ENCODE data around the gene PTMS.

Gene PTMS

GRCh38 chr12:6773590-6774351 is 7.6 kb downstream of the PTMS start:
- peak; percentile 57 to 87 for DNase-seq (ENCODE audit: low spot score in 2 of 2)
- peaks cover 98% of the 10 kb centered on the region for H3K36me3 Mint-ChIP-seq
- H3K4me3 Mint-ChIP-seq: peak overlapping the region; percentile 88
- ATAC-seq: peak; percentile 41
- H3K4me1 Mint-ChIP-seq: peaks cover 84% of the 10 kb centered on the region
- peak overlapping the region; percentile 94 for H3K27ac Mint-ChIP-seq
- no peaks in the 10 kb centered on the region for H3K9me3 Mint-ChIP-seq

GRCh38 chr12:6774499-6775062 is 8.4 kb downstream of the PTMS start:
- Mint-ChIP-seq H3K4me1 (peaks cover 84% of the 10 kb centered on the region), H3K27ac (peak overlapping the region; percentile 94), H3K9me3 (no peaks in the 10 kb centered on the region), H3K36me3 (peaks cover 98% of the 10 kb centered on the region), H3K4me3 (peak overlapping the region; percentile 88)
- peak in 1 of 2 donors; percentile 89 for DNase-seq (ENCODE audit: low spot score in 2 of 2)
- ATAC-seq: peak; percentile 65

- Mint-ChIP-seq H3K4me1 (peaks cover 84% of the 10 kb centered on the region), H3K27ac (peak overlapping the region; percentile 94), H3K9me3 (no peaks in the 10 kb centered on the region), H3K4me3 (peak overlapping the region; percentile 88), H3K36me3 (peaks cover 93% of the 10 kb centered on the region)
- DNase-seq (ENCODE audit: low spot score in 2 of 2) (peak in 1 of 2 donors; percentile 72), ATAC-seq (no peak)
Measured at GRCh38 chr12:6775185-6776174, 9.3 kb downstream of the PTMS start.

- no peak for DNase-seq (ENCODE audit: low spot score in 2 of 2)
- H3K36me3 Mint-ChIP-seq: peaks cover 74% of the 10 kb centered on the region
- peak overlapping the region; percentile 88 for H3K4me3 Mint-ChIP-seq
- peaks cover 75% of the 10 kb centered on the region for H3K4me1 Mint-ChIP-seq
- ATAC-seq: no peak
- peak overlapping the region; percentile 94 for H3K27ac Mint-ChIP-seq
- no peaks in the 10 kb centered on the region for H3K9me3 Mint-ChIP-seq
Measured at GRCh38 chr12:6777386-6777785, 11.2 kb downstream of the PTMS start.

- peak overlapping the region; percentile 94 for H3K27ac Mint-ChIP-seq
- H3K4me3 Mint-ChIP-seq: peak overlapping the region; percentile 88
- peaks cover 78% of the 10 kb centered on the region for H3K4me1 Mint-ChIP-seq
- no peak for ATAC-seq
- no peak for DNase-seq (ENCODE audit: low spot score in 2 of 2)
- H3K36me3 Mint-ChIP-seq: peaks cover 66% of the 10 kb centered on the region
- no peaks in the 10 kb centered on the region for H3K9me3 Mint-ChIP-seq
Measured at GRCh38 chr12:6778217-6778573, 12.0 kb downstream of the PTMS start.

GRCh38 chr12:6778574-6779550 is 12.7 kb downstream of the PTMS start:
- DNase-seq (ENCODE audit: low spot score in 2 of 2) (peak; percentile 81 to 94), ATAC-seq (peak; percentile 76)
- Mint-ChIP-seq H3K4me1 (peaks cover 84% of the 10 kb centered on the region), H3K36me3 (peaks cover 61% of the 10 kb centered on the region), H3K27ac (peak overlapping the region; percentile 94), H3K4me3 (peak overlapping the region; percentile 88), H3K9me3 (no peaks in the 10 kb centered on the region)

GRCh38 chr12:6779708-6780432 is 13.7 kb downstream of the PTMS start:
- Mint-ChIP-seq H3K36me3 (peaks cover 51% of the 10 kb centered on the region), H3K27ac (peak overlapping the region; percentile 94), H3K9me3 (no peaks in the 10 kb centered on the region), H3K4me3 (peak overlapping the region; percentile 88), H3K4me1 (peaks cover 78% of the 10 kb centered on the region)
- ATAC-seq (peak; percentile 27), DNase-seq (ENCODE audit: low spot score in 2 of 2) (no peak)

- no peaks in the 10 kb centered on the region for H3K9me3 Mint-ChIP-seq
- peak; percentile 73 for ATAC-seq
Measured at GRCh38 chr12:6780573-6780972, 14.4 kb downstream of the PTMS start.

GRCh38 chr12:6782119-6782518 is 16.0 kb downstream of the PTMS start:
- Mint-ChIP-seq H3K27ac (no peak overlapping the region), H3K36me3 (peaks cover 29% of the 10 kb centered on the region), H3K4me1 (peaks cover 64% of the 10 kb centered on the region), H3K4me3 (peak overlapping the region; percentile 10), H3K9me3 (no peaks in the 10 kb centered on the region)
- ATAC-seq (no peak), DNase-seq (ENCODE audit: low spot score in 2 of 2) (no peak)

More at GRCh38 chr12:6780573-6780972, 14.4 kb downstream of the PTMS start:
- no peak for DNase-seq (ENCODE audit: low spot score in 2 of 2)
- Mint-ChIP-seq H3K27ac (peak overlapping the region; percentile 94), H3K36me3 (peaks cover 44% of the 10 kb centered on the region), H3K4me3 (peak overlapping the region; percentile 88), H3K4me1 (peaks cover 71% of the 10 kb centered on the region)

GRCh38 chr12:6782850-6783566 is 16.8 kb downstream of the PTMS start:
- peak overlapping the region; percentile 14 for H3K4me3 Mint-ChIP-seq
- H3K27ac Mint-ChIP-seq: peak overlapping the region; percentile 27
- H3K4me1 Mint-ChIP-seq: peaks cover 55% of the 10 kb centered on the region
- ATAC-seq (no peak), DNase-seq (ENCODE audit: low spot score in 2 of 2) (no peak)
- H3K9me3 Mint-ChIP-seq: no peaks in the 10 kb centered on the region
- H3K36me3 Mint-ChIP-seq: peaks cover 20% of the 10 kb centered on the region

- Mint-ChIP-seq H3K4me3 (peak overlapping the region; percentile 14), H3K4me1 (peaks cover 47% of the 10 kb centered on the region)
Measured at GRCh38 chr12:6783828-6784227, 17.7 kb downstream of the PTMS start.

GRCh38 chr12:6784296-6784695 is 18.1 kb downstream of the PTMS start:
- Mint-ChIP-seq H3K27ac (peak overlapping the region; percentile 27), H3K9me3 (no peaks in the 10 kb centered on the region), H3K4me3 (peak overlapping the region; percentile 14), H3K4me1 (peaks cover 47% of the 10 kb centered on the region), H3K36me3 (peaks cover 7% of the 10 kb centered on the region)
- no peak for ATAC-seq
- DNase-seq (ENCODE audit: low spot score in 2 of 2): no peak

More at GRCh38 chr12:6783828-6784227, 17.7 kb downstream of the PTMS start:
- no peak for ATAC-seq
- DNase-seq (ENCODE audit: low spot score in 2 of 2): no peak
- Mint-ChIP-seq H3K36me3 (peaks cover 12% of the 10 kb centered on the region), H3K27ac (peak overlapping the region; percentile 27), H3K9me3 (no peaks in the 10 kb centered on the region)

- H3K4me3 Mint-ChIP-seq: no peak overlapping the region
- peaks cover 47% of the 10 kb centered on the region for H3K4me1 Mint-ChIP-seq
- no peak overlapping the region for H3K27ac Mint-ChIP-seq
- no peak for DNase-seq (ENCODE audit: low spot score in 2 of 2)
- no peak for ATAC-seq
- peaks cover 2% of the 10 kb centered on the region for H3K36me3 Mint-ChIP-seq
- H3K9me3 Mint-ChIP-seq: no peaks in the 10 kb centered on the region
Measured at GRCh38 chr12:6784761-6785160, 18.6 kb downstream of the PTMS start.
